A673 (cell line): ENCODE results near the gene MAP2K5. TPM values are rescaled to one million over a fixed set of nuclear protein-coding genes. Genes with fewer than 3 reads are reported as not detected.

Experiments
- BruUV-seq: library from RNA; stranded (reverse); fragments of 400-500 nt; replicated peaks from 2 replicates; lab custom pipeline; 2021; lab: Mats Ljungman, UMichigan
- CTCF ChIA-PET: fragments of 300-600 bp; sonication (Branson Sonifier 250); formaldehyde crosslinking; loops from one replicate; lab custom pipeline; 2022; ENCODE audit warnings: antibody characterized with exemption; lab: Charles Lee
- POLR2A ChIA-PET: fragments of 300-600 bp; sonication (Branson Sonifier 250); formaldehyde crosslinking; loops from one replicate; lab custom pipeline; 2022; ENCODE audit warnings: antibody characterized with exemption; ENCODE audit not compliant: low non-redundant PET; lab: Charles Lee
- DNase-seq: peaks from one replicate; pipeline ENCODE4 v3.0.0-alpha.2; 2015; ENCODE audit warnings: low spot score
- H3K27ac ChIP-seq: fragments of 200-600 bp; sonication (generic); 2 replicates; pipeline ENCODE4 v1.5.1; 2016; ENCODE audit warnings: mixed run types, low read depth, mild to moderate bottlenecking, mixed read lengths, antibody characterized with exemption, low read length; ENCODE audit not compliant: poor library complexity, severe bottlenecking
- H3K27me3 ChIP-seq: fragments of 200-600 bp; sonication (generic); replicated peaks from 2 replicates; pipeline ENCODE4 v1.6.1; 2017; ENCODE audit warnings: mixed run types, low read depth, mild to moderate bottlenecking, mixed read lengths, antibody characterized with exemption, low read length; ENCODE audit not compliant: insufficient read depth, poor library complexity
- H3K36me3 ChIP-seq: fragments of 200-600 bp; sonication (generic); 2 replicates; pipeline ENCODE4 v1.6.1; 2016; ENCODE audit warnings: mixed run types, mild to moderate bottlenecking, mixed read lengths, antibody characterized with exemption, low read length; ENCODE audit not compliant: insufficient read depth, poor library complexity, severe bottlenecking
- H3K4me1 ChIP-seq: fragments of 200-600 bp; sonication (generic); 2 replicates; pipeline ENCODE4 v1.6.1; 2017; ENCODE audit warnings: mixed run types, mild to moderate bottlenecking, mixed read lengths, antibody characterized with exemption, low read length; ENCODE audit not compliant: insufficient read depth, poor library complexity, severe bottlenecking
- H3K4me3 ChIP-seq: fragments of 200-600 bp; sonication (generic); 2 replicates; pipeline ENCODE4 v1.5.1; 2016; ENCODE audit warnings: low read depth, mixed run types, mild to moderate bottlenecking, mixed read lengths, low read length; ENCODE audit not compliant: poor library complexity, severe bottlenecking
- H3K9me3 ChIP-seq: fragments of 200-600 bp; sonication (generic); 2 replicates; pipeline ENCODE4 v1.6.1; 2016; ENCODE audit warnings: mixed run types, low read depth, mild to moderate bottlenecking, mixed read lengths, antibody characterized with exemption, low read length; ENCODE audit not compliant: poor library complexity, severe bottlenecking
- CTCF ChIP-seq: fragments of 300-800, 200-600 bp; sonication (generic); conservative IDR thresholded peaks from 2 replicates; pipeline ENCODE4 v1.5.1; 2017; ENCODE audit warnings: low read depth, mild to moderate bottlenecking, antibody characterized with exemption, low read length, moderate library complexity, mixed read lengths
- EZH2 ChIP-seq: fragments of 200-600 bp; sonication (generic); IDR thresholded peaks from 2 replicates; pipeline ENCODE4 v1.6.1; 2017; ENCODE audit warnings: borderline replicate concordance, low read depth, mild to moderate bottlenecking, mixed read lengths, antibody characterized with exemption, low read length; ENCODE audit not compliant: poor library complexity, severe bottlenecking
- intact Hi-C: fragments of 100-400 bp; cut with micrococcal nuclease; formaldehyde crosslinking; loops from one replicate; pipeline ENCODE4 v1.10.0; 2022; ENCODE audit not compliant: unreplicated experiment
- total RNA-seq: library from RNA; stranded (reverse); gene quantifications from 2 replicates; pipeline ENCODE4 v1.2.3, GENCODE V29; 2021

The MAP2K5 gene
- total RNA-seq, 1 experiment from 2014 or later: 62.8 TPM

- intact Hi-C loops: no loop called here
- CTCF ChIA-PET: no interaction called here
- peaks cover 3% of the 10 kb centered on the region for H3K9me3 ChIP-seq
- peaks cover 35% of the 10 kb centered on the region for H3K4me1 ChIP-seq
- H3K27ac ChIP-seq: no peak overlapping the region
- DNase-seq: no peak
- no peaks in the 10 kb centered on the region for H3K27me3 ChIP-seq
- no peak overlapping the region for H3K4me3 ChIP-seq
- POLR2A ChIA-PET: no interaction called here
- H3K36me3 ChIP-seq: peaks cover 17% of the 10 kb centered on the region
- TF ChIP-seq EZH2 (no peak), CTCF (no peak)
- no TSS peak for BruUV-seq
Measured at GRCh38 chr15:67563092-67563491, 20.6 kb downstream of the MAP2K5 start.

GRCh38 chr15:67564021-67564967 lies 21.8 kb downstream of the MAP2K5 start:
- no peak overlapping the region for H3K4me3 ChIP-seq

GRCh38 chr15:67564968-67565345 lies 22.5 kb downstream of the MAP2K5 start:
- intact Hi-C loops: no loop called here
- no TSS peak for BruUV-seq
- POLR2A ChIA-PET: no interaction called here

More at GRCh38 chr15:67564021-67564967, 21.8 kb downstream of the MAP2K5 start:
- Histone ChIP-seq H3K4me1 (peaks cover 35% of the 10 kb centered on the region), H3K9me3 (no peaks in the 10 kb centered on the region), H3K27ac (no peak overlapping the region), H3K27me3 (no peaks in the 10 kb centered on the region), H3K36me3 (peaks cover 5% of the 10 kb centered on the region)
- POLR2A ChIA-PET: no interaction called here
- BruUV-seq: no TSS peak
- CTCF ChIA-PET: no interaction called here
- DNase-seq: no peak
- intact Hi-C loops: no loop called here
- TF ChIP-seq EZH2: no peak
- TF ChIP-seq CTCF: no peak

More at GRCh38 chr15:67564968-67565345, 22.5 kb downstream of the MAP2K5 start:
- DNase-seq: no peak
- H3K27ac ChIP-seq: no peak overlapping the region
- CTCF ChIA-PET: no interaction called here
- H3K27me3 ChIP-seq: no peaks in the 10 kb centered on the region
- H3K36me3 ChIP-seq: peaks cover 5% of the 10 kb centered on the region
- H3K9me3 ChIP-seq: no peaks in the 10 kb centered on the region
- no peak overlapping the region for H3K4me3 ChIP-seq
- no peak for TF ChIP-seq EZH2
- no peak for TF ChIP-seq CTCF
- H3K4me1 ChIP-seq: peaks cover 35% of the 10 kb centered on the region
